Omental fat pad (tissue), 4 donors: ENCODE results near the gene TBC1D22A. TPM values are rescaled to one million over a fixed set of nuclear protein-coding genes. Genes with fewer than 3 reads are reported as not detected.

Source experiments
- ATAC-seq: fragments of 150-250 bp; one replicate; pipeline ENCODE4 v1.9.1; 2016; ENCODE audit warnings: mild to moderate bottlenecking, moderate library complexity; ENCODE audit not compliant: low FRiP score
- DNase-seq: peaks from one replicate; pipeline ENCODE4 v3.0.0-alpha.2; 2019; ENCODE audit warnings: low spot score
- CTCF ChIP-seq, 3 donors: fragments of 450-650 bp; IDR thresholded peaks; one replicate each; pipeline ENCODE4 v1.5.1; 2016 to 2017; ENCODE audit warnings: antibody characterized with exemption in 3 of 3, mild to moderate bottlenecking in 3 of 3, moderate library complexity in 2 of 3
- total RNA-seq, 4 donors: library from RNA; depleted of rRNA; stranded (reverse); fragments of >200 nt; gene quantifications; one replicate each; pipeline ENCODE4 v1.1.0, GENCODE V29; 2016

TBC1D22A gene
- total RNA-seq, 4 donors from 2014 or later, result 21.3 to 31.2 (median 24.5) TPM

DNA sequence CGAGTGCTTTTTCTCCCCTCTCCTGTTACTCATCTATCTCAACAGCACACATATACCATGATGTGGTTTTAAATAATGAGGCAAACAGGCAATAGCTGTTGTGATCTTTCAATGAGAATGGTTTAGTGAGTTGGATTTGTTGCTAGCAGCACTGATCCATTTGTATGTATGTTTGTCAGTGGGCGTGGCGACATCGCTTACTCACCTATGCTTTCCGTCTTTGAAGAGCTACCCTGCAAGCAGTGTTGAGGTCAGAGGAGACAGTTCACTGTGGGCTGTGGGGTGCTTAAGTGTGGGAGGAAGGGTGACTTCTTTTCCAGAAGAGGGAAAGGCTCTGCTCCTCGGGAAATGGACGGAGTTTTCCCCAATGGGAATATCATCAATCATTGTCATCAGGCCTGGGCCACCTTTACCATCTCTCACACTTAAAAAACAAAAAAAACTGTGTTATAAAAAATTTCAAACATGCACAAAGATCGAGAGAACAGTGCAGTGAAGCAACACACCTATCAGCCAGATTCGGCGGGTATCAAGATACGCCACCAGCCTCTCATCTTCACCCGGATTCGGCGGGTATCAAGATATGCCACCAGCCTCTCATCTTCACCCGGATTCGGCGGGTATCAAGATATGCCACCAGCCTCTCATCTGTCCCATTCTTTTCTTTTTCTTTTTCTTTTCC, 83.8 kb downstream of the TBC1D22A start:
- ATAC-seq (no peak), DNase-seq (no peak)
- TF ChIP-seq CTCF (IDR thresholded peaks at IDR 0.05), result no peak

GRCh38 chr22:46846832-46847355, 84.4 kb downstream of the TBC1D22A start:
- DNase-seq, result no peak
- no peak for TF ChIP-seq CTCF (IDR thresholded peaks at IDR 0.05)
- ATAC-seq, result no peak

GRCh38 chr22:46848197-46848596, 85.7 kb downstream of the TBC1D22A start:
- ATAC-seq, result no peak
- DNase-seq, result no peak
- TF ChIP-seq CTCF (IDR thresholded peaks at IDR 0.05), result no peak

DNA sequence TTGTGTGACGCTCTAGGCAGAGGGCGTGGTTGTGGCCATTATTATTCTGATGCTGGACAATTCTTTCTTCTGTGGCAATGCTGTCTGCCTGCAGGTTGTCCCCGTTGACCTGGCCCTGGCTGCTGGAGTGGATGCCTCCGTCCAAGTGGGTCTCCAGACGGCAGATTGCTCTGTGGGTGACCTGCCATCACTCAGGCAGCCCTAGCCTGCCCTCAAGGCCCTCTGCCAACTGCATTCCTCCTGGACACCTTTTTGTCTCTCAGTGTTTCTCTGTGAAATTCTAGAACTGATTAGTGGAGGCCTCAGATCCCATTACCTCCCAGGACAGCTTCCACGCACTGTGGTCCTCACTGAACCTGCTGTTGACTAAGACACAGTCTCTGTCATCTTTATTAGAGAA, 86.7 kb downstream of the TBC1D22A start:
- DNase-seq (no peak), ATAC-seq (no peak)
- no peak for TF ChIP-seq CTCF (IDR thresholded peaks at IDR 0.05)

DNA sequence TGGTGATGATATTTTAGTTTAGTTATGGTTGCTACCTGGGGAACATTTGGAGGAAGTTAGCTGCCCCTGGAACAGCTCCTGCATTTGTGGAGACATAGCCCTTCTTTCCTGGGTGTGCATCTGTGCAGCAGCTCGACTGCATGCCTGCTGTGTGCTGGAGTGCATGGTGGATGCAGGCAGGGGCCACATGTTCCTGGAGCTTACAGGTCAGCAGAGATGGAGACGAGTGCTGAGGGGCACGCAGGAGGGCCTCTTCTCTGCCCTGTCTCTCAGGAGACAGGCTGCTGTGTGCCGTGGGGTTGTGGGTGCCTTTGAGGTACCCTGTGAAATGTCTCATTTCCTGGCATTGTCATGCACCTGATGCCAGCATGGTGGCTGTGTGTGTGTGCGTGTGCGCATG, 87.5 kb downstream of the TBC1D22A start:
- DNase-seq (no peak), ATAC-seq (no peak)
- no peak for TF ChIP-seq CTCF (IDR thresholded peaks at IDR 0.05)

DNA sequence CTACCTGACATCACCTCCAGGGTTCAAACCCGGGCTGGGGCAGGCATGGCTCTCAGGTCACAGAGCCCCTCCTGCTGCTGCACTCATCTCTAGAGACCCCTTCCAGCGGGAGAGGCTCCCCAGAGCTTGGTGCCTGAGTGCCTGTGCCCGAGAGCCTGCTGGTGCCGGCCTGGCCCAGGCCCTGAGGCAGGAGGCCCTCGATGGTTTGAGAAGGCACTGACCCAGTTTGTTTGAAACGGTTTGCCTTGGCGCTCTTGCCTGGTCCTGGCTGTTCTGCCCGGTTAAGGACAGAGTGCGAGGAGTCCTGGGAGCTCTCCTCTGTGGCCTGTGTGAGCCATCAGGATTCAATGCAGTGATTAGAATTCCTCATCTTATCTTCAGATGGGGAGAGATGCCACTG, 88.9 kb downstream of the TBC1D22A start:
- no peak for DNase-seq
- ATAC-seq, result no peak
- TF ChIP-seq CTCF (IDR thresholded peaks at IDR 0.05), result no peak

DNA sequence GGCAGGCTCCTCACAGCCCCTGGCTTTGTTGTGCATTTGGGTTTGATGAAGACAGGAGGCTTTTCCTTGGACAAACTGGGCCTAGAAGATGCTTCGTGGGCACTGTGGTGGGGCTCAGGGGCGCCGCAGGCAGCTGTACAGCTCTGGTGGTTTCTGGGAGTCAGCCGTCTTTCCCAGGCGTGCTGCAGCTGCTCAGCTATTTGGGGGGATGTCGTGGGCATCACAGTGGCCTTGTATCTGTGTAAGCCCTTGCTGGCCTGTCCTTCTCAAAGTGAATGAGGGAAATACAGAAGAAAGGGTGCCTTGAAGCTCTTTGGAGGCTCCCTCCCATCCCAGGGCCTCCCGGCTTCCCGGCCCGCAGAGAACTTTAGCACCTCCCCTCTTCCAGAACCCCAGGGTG, 89.5 kb downstream of the TBC1D22A start:
- TF ChIP-seq CTCF (IDR thresholded peaks at IDR 0.05), result no peak
- ATAC-seq (no peak), DNase-seq (no peak)
